ES-I3 (cell line): ENCODE results near the gene GJA1.
"Not testable (repeated sequence)": the region's sequence is repeated elsewhere in the genome, so short reads cannot be mapped to it uniquely, and the experiment has no call there.

Source experiments
- H3K36me3 ChIP-seq: 2 replicates; pipeline ENCODE4 v1.6.1; 2013; ENCODE audit warnings: mild to moderate bottlenecking, low read length, control low read depth, moderate library complexity; ENCODE audit not compliant: insufficient read depth
- H3K4me1 ChIP-seq: 2 replicates; pipeline ENCODE4 v1.6.1; 2013; ENCODE audit warnings: mild to moderate bottlenecking, control low read depth, low read length; ENCODE audit not compliant: insufficient read depth
- H3K9ac ChIP-seq: 2 replicates; pipeline ENCODE4 v1.6.1; 2013; ENCODE audit warnings: low read depth, mild to moderate bottlenecking, low read length, moderate library complexity
- H3K9me3 ChIP-seq: 2 replicates; pipeline ENCODE4 v1.6.1; 2013; ENCODE audit warnings: mild to moderate bottlenecking, low read length, moderate library complexity; ENCODE audit not compliant: control insufficient read depth, insufficient read depth

Gene GJA1

GRCh38 chr6:121443971-121444541, 8.6 kb downstream of the GJA1 start:
- Histone ChIP-seq H3K9me3 (no peaks in the 10 kb centered on the region), H3K9ac (no peak overlapping the region; the same call in 1 of the 2 replicates), H3K36me3 (peaks cover 47% of the 10 kb centered on the region), H3K4me1 (peaks cover 31% of the 10 kb centered on the region)

DNA sequence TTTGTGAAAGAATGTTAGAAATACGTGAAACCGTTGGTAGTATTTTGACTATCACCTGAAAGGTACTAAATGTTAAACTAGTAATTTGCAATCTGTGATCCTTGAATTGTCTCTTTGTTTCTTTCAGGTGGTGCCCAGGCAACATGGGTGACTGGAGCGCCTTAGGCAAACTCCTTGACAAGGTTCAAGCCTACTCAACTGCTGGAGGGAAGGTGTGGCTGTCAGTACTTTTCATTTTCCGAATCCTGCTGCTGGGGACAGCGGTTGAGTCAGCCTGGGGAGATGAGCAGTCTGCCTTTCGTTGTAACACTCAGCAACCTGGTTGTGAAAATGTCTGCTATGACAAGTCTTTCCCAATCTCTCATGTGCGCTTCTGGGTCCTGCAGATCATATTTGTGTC, 11.3 kb downstream of the GJA1 start:
- Histone ChIP-seq H3K36me3 (peaks cover 43% of the 10 kb centered on the region), H3K4me1 (peaks cover 26% of the 10 kb centered on the region)
- H3K9me3 ChIP-seq, H3K9ac ChIP-seq: not testable (repeated sequence)

GRCh38 chr6:121447746-121448145, 12.3 kb downstream of the GJA1 start:
- Histone ChIP-seq H3K36me3 (peaks cover 42% of the 10 kb centered on the region), H3K4me1 (peaks cover 18% of the 10 kb centered on the region)
- H3K9ac ChIP-seq: not testable (repeated sequence)

GRCh38 chr6:121448528-121448927, 13.1 kb downstream of the GJA1 start:
- not testable (repeated sequence) for H3K9me3 ChIP-seq, H3K9ac ChIP-seq
- H3K36me3 ChIP-seq: peaks cover 39% of the 10 kb centered on the region
- peaks cover 11% of the 10 kb centered on the region for H3K4me1 ChIP-seq

More at GRCh38 chr6:121447746-121448145, 12.3 kb downstream of the GJA1 start:
- not testable (repeated sequence) for H3K9me3 ChIP-seq

- Histone ChIP-seq H3K9ac (no peak overlapping the region), H3K9me3 (no peaks in the 10 kb centered on the region), H3K36me3 (peaks cover 33% of the 10 kb centered on the region), H3K4me1 (peaks cover 3% of the 10 kb centered on the region; the same call in 1 of the 2 replicates)
Observed at GRCh38 chr6:121449331-121449730, 13.9 kb downstream of the GJA1 start.

- Histone ChIP-seq H3K36me3 (peaks cover 26% of the 10 kb centered on the region), H3K4me1 (peaks cover 2% of the 10 kb centered on the region; the same call in 1 of the 2 replicates)
Observed at GRCh38 chr6:121450242-121450641, 14.8 kb downstream of the GJA1 start.

GRCh38 chr6:121451250-121451649, 15.8 kb downstream of the GJA1 start:
- H3K9me3 ChIP-seq: no peaks in the 10 kb centered on the region
- no peaks in the 10 kb centered on the region for H3K4me1 ChIP-seq
- H3K9ac ChIP-seq: no peak overlapping the region
- peaks cover 19% of the 10 kb centered on the region for H3K36me3 ChIP-seq

More at GRCh38 chr6:121450242-121450641, 14.8 kb downstream of the GJA1 start:
- H3K9ac ChIP-seq: no peak overlapping the region
- H3K9me3 ChIP-seq: no peaks in the 10 kb centered on the region

DNA sequence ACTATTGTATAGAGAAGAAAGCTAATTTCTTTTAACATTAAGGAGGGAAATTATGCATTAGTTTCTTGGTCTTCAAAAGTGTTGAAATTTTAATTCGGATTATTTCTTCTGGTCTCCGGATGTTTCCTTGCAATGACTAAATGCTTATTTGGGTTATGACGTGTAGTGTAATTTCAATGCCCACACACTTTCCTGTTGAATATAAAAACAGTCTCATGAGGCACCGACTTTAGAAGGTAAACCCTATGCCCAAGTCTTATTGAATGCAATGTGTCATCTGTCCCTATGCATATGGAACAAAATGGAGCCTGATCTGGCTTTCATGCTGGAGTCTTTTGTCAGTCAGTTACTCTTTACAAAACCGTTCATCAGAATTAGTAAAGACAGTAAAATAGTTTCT, 17.7 kb downstream of the GJA1 start:
- Histone ChIP-seq H3K9me3 (no peaks in the 10 kb centered on the region), H3K36me3 (0 out of 2 replicates have a peak, but pooled peaks cover under 1% of the 10 kb centered on the region), H3K4me1 (no peaks in the 10 kb centered on the region), H3K9ac (no peak overlapping the region)

GRCh38 chr6:121460170-121460569, 24.7 kb downstream of the GJA1 start:
- Histone ChIP-seq H3K36me3 (no peaks in the 10 kb centered on the region), H3K9me3 (no peaks in the 10 kb centered on the region), H3K4me1 (no peaks in the 10 kb centered on the region), H3K9ac (no peak overlapping the region)

DNA sequence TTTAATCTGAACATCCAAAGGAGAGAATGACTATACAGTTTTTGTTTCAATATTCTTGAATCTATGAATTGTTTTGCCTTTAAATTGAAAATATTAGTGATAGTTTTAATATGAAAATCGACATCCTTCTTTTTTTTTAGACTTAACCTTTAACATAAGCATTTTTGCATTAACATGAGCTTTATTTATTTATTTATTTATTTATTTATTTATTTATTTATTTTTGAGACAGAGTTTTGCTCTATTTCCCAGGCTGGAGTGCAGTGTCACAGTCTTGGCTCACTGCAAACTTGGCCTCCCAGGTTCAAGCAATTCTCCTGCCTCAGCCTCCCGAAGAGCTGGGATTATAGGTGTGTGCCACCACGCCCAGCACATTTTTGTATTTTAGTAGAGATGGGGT, 27.6 kb downstream of the GJA1 start:
- no peaks in the 10 kb centered on the region for H3K4me1 ChIP-seq
- H3K36me3 ChIP-seq: no peaks in the 10 kb centered on the region
- H3K9me3 ChIP-seq: peaks cover 6% of the 10 kb centered on the region; the same call in 1 of the 2 replicates
- H3K9ac ChIP-seq: no peak overlapping the region

GRCh38 chr6:121465101-121465500, 29.7 kb downstream of the GJA1 start:
- Histone ChIP-seq H3K4me1 (no peaks in the 10 kb centered on the region), H3K9me3 (peaks cover 6% of the 10 kb centered on the region; the same call in 1 of the 2 replicates), H3K36me3 (no peaks in the 10 kb centered on the region), H3K9ac (no peak overlapping the region)

DNA sequence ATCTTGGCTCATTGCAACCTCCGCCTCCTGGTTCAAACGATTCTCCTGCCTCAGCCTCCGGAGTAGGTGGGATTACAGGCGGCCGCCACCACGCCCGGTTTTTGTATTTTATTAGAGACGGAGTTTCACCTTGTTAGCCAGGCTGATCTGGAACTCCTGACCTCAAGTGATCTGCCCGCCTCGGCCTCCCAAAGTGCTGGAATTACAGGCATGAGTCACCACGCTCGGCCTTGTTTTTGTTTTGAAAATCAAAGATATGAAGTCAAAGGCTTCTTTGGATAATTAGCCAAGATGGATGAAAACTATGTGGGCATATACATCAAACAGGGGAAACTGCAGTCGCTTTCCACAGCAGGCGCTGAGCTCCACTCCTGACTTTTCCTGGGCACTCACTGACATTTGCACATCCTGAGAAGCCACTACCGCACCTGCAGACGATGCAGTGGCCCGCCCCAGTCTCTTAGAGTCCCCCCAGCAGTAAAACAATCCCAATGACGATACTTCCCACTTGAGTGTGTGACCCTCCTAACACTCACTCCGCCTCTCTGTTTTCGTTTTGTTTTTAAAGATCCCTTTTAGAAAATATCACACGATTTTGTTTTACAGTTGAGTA, 44.1 kb downstream of the GJA1 start:
- Histone ChIP-seq H3K4me1 (peaks cover 13% of the 10 kb centered on the region), H3K36me3 (no peaks in the 10 kb centered on the region), H3K9me3 (no peaks in the 10 kb centered on the region), H3K9ac (no peak overlapping the region; the same call in 1 of the 2 replicates)

GRCh38 chr6:121480099-121480713, 44.8 kb downstream of the GJA1 start:
- Histone ChIP-seq H3K4me1 (peaks cover 18% of the 10 kb centered on the region), H3K9me3 (no peaks in the 10 kb centered on the region), H3K9ac (no peak overlapping the region; the same call in 1 of the 2 replicates), H3K36me3 (no peaks in the 10 kb centered on the region)

DNA sequence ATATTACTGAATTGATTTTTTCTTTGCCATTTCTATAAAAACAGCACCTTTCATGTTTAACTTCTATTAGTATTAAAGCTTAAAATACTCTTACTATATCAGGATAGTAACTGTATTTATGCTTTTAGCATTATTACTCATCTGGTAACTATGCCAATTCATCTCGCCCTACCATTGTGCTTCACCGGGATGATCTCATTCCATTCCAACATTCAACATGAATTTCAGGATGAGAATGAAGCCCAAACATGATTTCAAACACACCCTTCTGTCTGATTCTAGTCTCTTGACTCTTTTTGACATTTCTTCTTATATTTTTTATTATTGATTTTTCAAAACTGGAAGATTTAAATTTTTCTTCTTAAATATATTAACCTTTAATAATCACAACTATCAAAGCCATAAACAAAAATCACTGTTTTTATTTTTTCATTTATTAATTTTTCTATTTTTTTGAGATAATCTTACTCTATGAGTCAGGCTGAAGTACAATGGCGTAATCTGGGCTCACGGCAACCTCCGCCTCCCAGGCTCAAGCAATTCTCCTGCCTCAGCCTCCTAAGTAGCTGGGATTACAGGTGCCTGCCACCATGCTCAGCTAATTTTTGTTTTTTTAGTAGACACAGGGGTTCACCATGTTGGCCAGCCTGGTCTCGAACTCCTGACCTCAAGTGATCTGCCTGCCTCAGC, 46.7 kb downstream of the GJA1 start:
- H3K36me3 ChIP-seq: no peaks in the 10 kb centered on the region
- H3K4me1 ChIP-seq: peaks cover 23% of the 10 kb centered on the region
- H3K9ac ChIP-seq: no peak overlapping the region
- no peaks in the 10 kb centered on the region for H3K9me3 ChIP-seq
